Caco-2 (cell line): ENCODE measurements around the gene RNF145. TPM values are rescaled to one million over a fixed set of nuclear protein-coding genes. Genes with fewer than 3 reads are reported as not detected.

Experiments used
- BruUV-seq: library from RNA; stranded (reverse); fragments of 400-500 nt; replicated peaks from 2 replicates; lab custom pipeline; 2021; lab: Mats Ljungman, UMichigan
- CTCF ChIA-PET: fragments of 300-600 bp; sonication (Branson Sonifier 250); formaldehyde crosslinking; loops from one replicate; lab custom pipeline; 2022; ENCODE audit warnings: antibody characterized with exemption; lab: Charles Lee
- POLR2A ChIA-PET: fragments of 300-600 bp; sonication (Branson Sonifier 250); formaldehyde crosslinking; loops from one replicate; lab custom pipeline; 2022; ENCODE audit warnings: antibody characterized with exemption; lab: Charles Lee
- DNase-seq, 2 experiments: peaks; one replicate each; pipeline versions ENCODE4 v3.0.0 to v3.0.0-alpha.2; 2020 to 2022
- H3K27me3 ChIP-seq: replicated peaks from 2 replicates; pipeline ENCODE4 v1.6.0; 2011; ENCODE audit warnings: low read length; ENCODE audit not compliant: control insufficient read depth, insufficient read depth
- H3K36me3 ChIP-seq: 2 replicates; pipeline ENCODE4 v1.5.1; 2011; ENCODE audit warnings: low read length; ENCODE audit not compliant: control insufficient read depth, insufficient read depth
- H3K4me1 ChIP-seq: fragments of 250-450 bp; sonication (Bioruptor Pico); 2 replicates; pipeline ENCODE4 v1.5.1; 2020; ENCODE audit warnings: mild to moderate bottlenecking
- H3K4me3 ChIP-seq: 2 replicates; pipeline ENCODE4 v1.5.1; 2011; ENCODE audit warnings: low read depth, mild to moderate bottlenecking, control low read depth, low read length
- H3K9me3 ChIP-seq: fragments of 250-450 bp; sonication (Bioruptor Pico); 2 replicates; pipeline ENCODE4 v1.5.1; 2020; ENCODE audit warnings: mild to moderate bottlenecking, moderate library complexity
- H3K27ac Mint-ChIP-seq: one replicate; pipeline ENCODE4 v1.8.0; 2022; ENCODE audit warnings: mixed read lengths; ENCODE audit not compliant: unreplicated experiment
- H3K27me3 Mint-ChIP-seq: one replicate; pipeline ENCODE4 v1.8.0; 2022; ENCODE audit warnings: mixed read lengths; ENCODE audit not compliant: insufficient read depth, unreplicated experiment
- H3K36me3 Mint-ChIP-seq: one replicate; pipeline ENCODE4 v1.8.0; 2022; ENCODE audit warnings: mild to moderate bottlenecking, mixed read lengths; ENCODE audit not compliant: insufficient read depth, unreplicated experiment
- H3K4me1 Mint-ChIP-seq: one replicate; pipeline ENCODE4 v1.8.0; 2022; ENCODE audit warnings: low read depth, mixed read lengths; ENCODE audit not compliant: unreplicated experiment
- H3K4me3 Mint-ChIP-seq: one replicate; pipeline ENCODE4 v1.8.0; 2022; ENCODE audit warnings: mild to moderate bottlenecking, moderate library complexity, mixed read lengths; ENCODE audit not compliant: unreplicated experiment
- H3K9me3 Mint-ChIP-seq: one replicate; pipeline ENCODE4 v1.8.0; 2022; ENCODE audit warnings: mixed read lengths; ENCODE audit not compliant: unreplicated experiment
- CTCF ChIP-seq, 2 experiments: fragments of 200-600 bp in 1 of 2; IDR thresholded peaks; 1 replicate in 1 of 2; 2 replicates in 1 of 2; pipeline versions ENCODE4 v1.5.1 to v1.8.0; 2011 to 2022; ENCODE audit warnings: antibody characterized with exemption in 1 of 2, control low read depth in 1 of 2, inconsistent platforms in 1 of 2, low read depth in 1 of 2, low read length in 1 of 2, mild to moderate bottlenecking in 1 of 2, moderate library complexity in 1 of 2; ENCODE audit not compliant: insufficient read depth in 1 of 2, severe bottlenecking in 1 of 2, unreplicated experiment in 1 of 2
- intact Hi-C: fragments of 100-400 bp; cut with micrococcal nuclease; formaldehyde crosslinking; loops from one replicate; pipeline ENCODE4 v1.10.0; 2022; ENCODE audit not compliant: unreplicated experiment
- total RNA-seq: library from RNA; stranded (reverse); gene quantifications from 2 replicates; pipeline ENCODE4 v1.2.3, GENCODE V29; 2022

Gene RNF145
- total RNA-seq, 1 experiment from 2014 or later, result 38.7 TPM

- no peaks in the 10 kb centered on the region for H3K27me3 ChIP-seq
- no peaks in the 10 kb centered on the region for H3K9me3 ChIP-seq
- CTCF ChIA-PET, result no interaction called here
- intact Hi-C loops, result no loop called here
- H3K4me1 ChIP-seq, result no peaks in the 10 kb centered on the region
- no peaks in the 10 kb centered on the region for H3K36me3 ChIP-seq
- no TSS peak for BruUV-seq
- Mint-ChIP-seq H3K4me1 (no peaks in the 10 kb centered on the region), H3K4me3 (no peak overlapping the region), H3K27ac (no peak overlapping the region), H3K27me3 (peaks cover 9% of the 10 kb centered on the region), H3K36me3 (no peaks in the 10 kb centered on the region), H3K9me3 (no peaks in the 10 kb centered on the region)
- POLR2A ChIA-PET, result no interaction called here
- H3K4me3 ChIP-seq, result no peak overlapping the region
- DNase-seq, result no peak
- no peak for TF ChIP-seq CTCF (IDR thresholded peaks at IDR 0.05; ENCODE audit: insufficient read depth in 1 of 2, low read depth in 1 of 2, low read length in 1 of 2, severe bottlenecking in 1 of 2, unreplicated experiment in 1 of 2)
Measured at GRCh38 chr5:159152876-159153275, 56.5 kb downstream of the RNF145 start.

- ChIA-PET POLR2A (no interaction called here), CTCF (no interaction called here)
- no peaks in the 10 kb centered on the region for H3K4me1 Mint-ChIP-seq
- no peak for DNase-seq
- no peaks in the 10 kb centered on the region for H3K9me3 ChIP-seq
- no peak overlapping the region for H3K4me3 Mint-ChIP-seq
- no peak for TF ChIP-seq CTCF (IDR thresholded peaks at IDR 0.05; ENCODE audit: insufficient read depth in 1 of 2, low read depth in 1 of 2, low read length in 1 of 2, severe bottlenecking in 1 of 2, unreplicated experiment in 1 of 2)
- no peak overlapping the region for H3K4me3 ChIP-seq
- no peaks in the 10 kb centered on the region for H3K36me3 Mint-ChIP-seq
- H3K27me3 Mint-ChIP-seq, result peaks cover 12% of the 10 kb centered on the region
- no peaks in the 10 kb centered on the region for H3K36me3 ChIP-seq
- no peaks in the 10 kb centered on the region for H3K4me1 ChIP-seq
- intact Hi-C loops, result no loop called here
- H3K27ac Mint-ChIP-seq, result no peak overlapping the region
- BruUV-seq, result no TSS peak
- no peaks in the 10 kb centered on the region for H3K27me3 ChIP-seq
- H3K9me3 Mint-ChIP-seq, result no peaks in the 10 kb centered on the region
Measured at GRCh38 chr5:159149085-159149484, 60.3 kb downstream of the RNF145 start.

- CTCF ChIA-PET, result no interaction called here
- no peak for TF ChIP-seq CTCF (IDR thresholded peaks at IDR 0.05; ENCODE audit: insufficient read depth in 1 of 2, low read depth in 1 of 2, low read length in 1 of 2, severe bottlenecking in 1 of 2, unreplicated experiment in 1 of 2)
- Histone ChIP-seq H3K4me3 (no peak overlapping the region), H3K36me3 (no peaks in the 10 kb centered on the region), H3K9me3 (no peaks in the 10 kb centered on the region), H3K27me3 (no peaks in the 10 kb centered on the region), H3K4me1 (no peaks in the 10 kb centered on the region)
- H3K4me3 Mint-ChIP-seq, result no peak overlapping the region
- H3K4me1 Mint-ChIP-seq, result no peaks in the 10 kb centered on the region
- H3K36me3 Mint-ChIP-seq, result no peaks in the 10 kb centered on the region
- H3K27me3 Mint-ChIP-seq, result peaks cover 18% of the 10 kb centered on the region
- BruUV-seq, result no TSS peak
- no peak for DNase-seq
- no peaks in the 10 kb centered on the region for H3K9me3 Mint-ChIP-seq
- H3K27ac Mint-ChIP-seq, result no peak overlapping the region
- intact Hi-C loops, result no loop called here
- POLR2A ChIA-PET, result no interaction called here
Measured at GRCh38 chr5:159147976-159148375, 61.4 kb downstream of the RNF145 start.
